IPS DF 19.7 (cell line): ENCODE data around the gene BRD1.
A peak's percentile ranks its signal among the peaks of the same experiment; 100 is the strongest.
"Not testable (repeated sequence)": the region's sequence is repeated elsewhere in the genome, so short reads cannot be mapped to it uniquely, and the experiment has no call there.

Source experiments
- DNase-seq: peaks from one replicate; pipeline ENCODE4 v3.0.0-alpha.2; 2013; ENCODE audit warnings: low read depth, low spot score

BRD1 gene

GRCh38 chr22:49769691-49770546, 57.8 kb downstream of the BRD1 start:
- DNase-seq: no peak

GRCh38 chr22:49768951-49769690, 58.6 kb downstream of the BRD1 start:
- DNase-seq: no peak

- DNase-seq: no peak
These were observed 59.4 kb downstream of the BRD1 start for GRCh38 chr22:49768077-49768910.

- peak; percentile 42 for DNase-seq
These were observed 60.2 kb downstream of the BRD1 start for GRCh38 chr22:49767355-49768062.

- no peak for DNase-seq
These were observed 61.7 kb downstream of the BRD1 start for GRCh38 chr22:49765951-49766350.

GRCh38 chr22:49765091-49765771, 62.4 kb downstream of the BRD1 start:
- no peak for DNase-seq

- no peak for DNase-seq
These were observed 63.5 kb downstream of the BRD1 start for GRCh38 chr22:49764127-49764581.

GRCh38 chr22:49763696-49764095, 64.0 kb downstream of the BRD1 start:
- DNase-seq: no peak

- DNase-seq: no peak
These were observed 64.5 kb downstream of the BRD1 start for GRCh38 chr22:49763138-49763537.

GRCh38 chr22:49762571-49762970, 65.1 kb downstream of the BRD1 start:
- DNase-seq: not testable (repeated sequence)

- DNase-seq: no peak
These were observed 65.8 kb downstream of the BRD1 start for GRCh38 chr22:49761836-49762235.

- DNase-seq: no peak
These were observed 66.8 kb downstream of the BRD1 start for GRCh38 chr22:49760630-49761571.

- DNase-seq: no peak
These were observed 67.4 kb downstream of the BRD1 start for GRCh38 chr22:49760280-49760629.

- no peak for DNase-seq
These were observed 71.0 kb downstream of the BRD1 start for GRCh38 chr22:49756676-49757075.

- no peak for DNase-seq
These were observed 71.5 kb downstream of the BRD1 start for GRCh38 chr22:49756201-49756600.

GRCh38 chr22:49755631-49756001, 72.1 kb downstream of the BRD1 start:
- no peak for DNase-seq

- DNase-seq: no peak
These were observed 72.7 kb downstream of the BRD1 start for GRCh38 chr22:49754696-49755630.

GRCh38 chr22:49753961-49754695, 73.5 kb downstream of the BRD1 start:
- DNase-seq: no peak
